HTR-8/SVneo (cell line): ENCODE results near the gene PRND.
"Not testable (repeated sequence)": the region's sequence is repeated elsewhere in the genome, so short reads cannot be mapped to it uniquely, and the experiment has no call there.

ENCODE experiments used
- DNase-seq: peaks from one replicate; pipeline ENCODE4 v3.0.0; 2011; ENCODE audit warnings: low spot score, mixed read lengths; ENCODE audit not compliant: insufficient read length
- FAIRE-seq: peaks from 2 replicates; lab custom pipeline; 2011; peaks lifted over from hg19 to GRCh38; lab: Jason Lieb, UNC

The PRND gene

GRCh38 chr20:4729265-4729664 lies 7.6 kb downstream of the PRND start:
- DNase-seq (no peak), FAIRE-seq (no peak)

- FAIRE-seq = no peak
Observed at GRCh38 chr20:4730780-4731179, 9.1 kb downstream of the PRND start.

GRCh38 chr20:4736875-4737274 lies 15.2 kb downstream of the PRND start:
- DNase-seq (no peak), FAIRE-seq (no peak)

More at GRCh38 chr20:4730780-4731179, 9.1 kb downstream of the PRND start:
- DNase-seq = no peak

- FAIRE-seq (no peak), DNase-seq (no peak)
Observed at GRCh38 chr20:4737857-4738627, 16.3 kb downstream of the PRND start.

GRCh38 chr20:4740774-4741431 lies 19.2 kb downstream of the PRND start:
- no peak for FAIRE-seq
- DNase-seq = peak; percentile 44

- FAIRE-seq (no peak), DNase-seq (no peak)
Observed at GRCh38 chr20:4748847-4749246, 27.1 kb downstream of the PRND start.

- no peak for FAIRE-seq
Observed at GRCh38 chr20:4749326-4749725, 27.6 kb downstream of the PRND start.

GRCh38 chr20:4750381-4750780 lies 28.7 kb downstream of the PRND start:
- FAIRE-seq = no peak

More at GRCh38 chr20:4749326-4749725, 27.6 kb downstream of the PRND start:
- DNase-seq = no peak

GRCh38 chr20:4759100-4759884 lies 37.6 kb downstream of the PRND start:
- not testable (repeated sequence) for DNase-seq, FAIRE-seq

More at GRCh38 chr20:4750381-4750780, 28.7 kb downstream of the PRND start:
- DNase-seq = no peak

GRCh38 chr20:4763261-4763660 lies 41.6 kb downstream of the PRND start:
- FAIRE-seq (no peak), DNase-seq (no peak)

GRCh38 chr20:4763723-4764510 lies 42.2 kb downstream of the PRND start:
- no peak for FAIRE-seq

GRCh38 chr20:4764805-4765204 lies 43.1 kb downstream of the PRND start:
- FAIRE-seq (no peak), DNase-seq (no peak)

More at GRCh38 chr20:4763723-4764510, 42.2 kb downstream of the PRND start:
- no peak for DNase-seq

- DNase-seq = no peak
- no peak for FAIRE-seq
Observed at GRCh38 chr20:4765681-4766080, 44.0 kb downstream of the PRND start.

- no peak for DNase-seq
- no peak for FAIRE-seq
Observed at GRCh38 chr20:4766631-4767030, 44.9 kb downstream of the PRND start.

GRCh38 chr20:4767084-4767483 lies 45.4 kb downstream of the PRND start:
- DNase-seq (no peak), FAIRE-seq (no peak)

GRCh38 chr20:4769328-4769727 lies 47.6 kb downstream of the PRND start:
- no peak for DNase-seq
- no peak for FAIRE-seq

GRCh38 chr20:4770026-4770425 lies 48.3 kb downstream of the PRND start:
- no peak for FAIRE-seq
- DNase-seq = no peak

- DNase-seq (no peak), FAIRE-seq (no peak)
Observed at GRCh38 chr20:4771004-4771403, 49.3 kb downstream of the PRND start.

- DNase-seq (no peak), FAIRE-seq (no peak)
Observed at GRCh38 chr20:4772132-4772531, 50.4 kb downstream of the PRND start.

- not testable (repeated sequence) for DNase-seq, FAIRE-seq
Observed at GRCh38 chr20:4773014-4773413, 51.3 kb downstream of the PRND start.
